ENCODE data around the gene BUD13.

- TF ChIP-seq, protein P1, sequence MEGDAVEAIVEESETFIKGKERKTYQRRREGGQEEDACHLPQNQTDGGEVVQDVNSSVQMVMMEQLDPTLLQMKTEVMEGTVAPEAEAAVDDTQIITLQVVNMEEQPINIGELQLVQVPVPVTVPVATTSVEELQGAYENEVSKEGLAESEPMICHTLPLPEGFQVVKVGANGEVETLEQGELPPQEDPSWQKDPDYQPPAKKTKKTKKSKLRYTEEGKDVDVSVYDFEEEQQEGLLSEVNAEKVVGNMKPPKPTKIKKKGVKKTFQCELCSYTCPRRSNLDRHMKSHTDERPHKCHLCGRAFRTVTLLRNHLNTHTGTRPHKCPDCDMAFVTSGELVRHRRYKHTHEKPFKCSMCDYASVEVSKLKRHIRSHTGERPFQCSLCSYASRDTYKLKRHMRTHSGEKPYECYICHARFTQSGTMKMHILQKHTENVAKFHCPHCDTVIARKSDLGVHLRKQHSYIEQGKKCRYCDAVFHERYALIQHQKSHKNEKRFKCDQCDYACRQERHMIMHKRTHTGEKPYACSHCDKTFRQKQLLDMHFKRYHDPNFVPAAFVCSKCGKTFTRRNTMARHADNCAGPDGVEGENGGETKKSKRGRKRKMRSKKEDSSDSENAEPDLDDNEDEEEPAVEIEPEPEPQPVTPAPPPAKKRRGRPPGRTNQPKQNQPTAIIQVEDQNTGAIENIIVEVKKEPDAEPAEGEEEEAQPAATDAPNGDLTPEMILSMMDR (conservative IDR thresholded peaks at IDR 0.05 in 1 of 2, IDR thresholded peaks at IDR 0.05 in 1 of 2; ENCODE audit: extremely low read depth in 1 of 2, insufficient read depth in 1 of 2, low read depth in 1 of 2, low read length in 2 of 2), result no peak
- no peak for TF ChIP-seq EZH2 (IDR thresholded peaks at IDR 0.05; ENCODE audit: borderline replicate concordance, low read length)
Measured at GRCh38 chr11:116794851-116795250, 22.1 kb upstream of the BUD13 start.
